HepG2 (cell line): ENCODE data around the gene RUNX2. TPM values are rescaled to one million over a fixed set of nuclear protein-coding genes. Genes with fewer than 3 reads are reported as not detected.

Experiments used
- ATAC-seq: fragments of 200-7000 bp; cut with Tn5 transposase; 3 replicates; pipeline ENCODE4 v1.9.1; 2020; ENCODE audit warnings: mild to moderate bottlenecking, moderate library complexity
- BruUV-seq: library from RNA; stranded (reverse); fragments of 400-500 nt; replicated peaks from 2 replicates; lab custom pipeline; 2021; lab: Mats Ljungman, UMichigan
- CTCF ChIA-PET: fragments of 300-600 bp; formaldehyde crosslinking; extraction: SDS; loops from one replicate; lab custom pipeline; 2021; ENCODE audit warnings: low total read pairs, inconsistent platforms, low intra/inter-chr PET ratio; lab: Yijun Ruan, JAX
- POLR2A ChIA-PET: fragments of 350-600 bp; sonication (Branson Sonifier 250); formaldehyde crosslinking; loops from one replicate; lab custom pipeline; 2020; ENCODE audit warnings: antibody characterized with exemption, inconsistent platforms; lab: Yijun Ruan, JAX
- DNase-seq: peaks from one replicate; pipeline ENCODE4 v3.0.0-alpha.2; 2015; ENCODE audit warnings: low spot score
- FAIRE-seq: peaks from 3 replicates; lab custom pipeline; 2011; peaks lifted over from hg19 to GRCh38; lab: Jason Lieb, UNC
- H2AFZ ChIP-seq: one replicate; pipeline ENCODE4 v1.6.1; 2011; ENCODE audit warnings: low read length, inconsistent platforms
- H3K27ac ChIP-seq: fragments of 300-600 bp; 3 replicates; pipeline ENCODE4 v1.8.0; 2011; ENCODE audit warnings: mixed run types, mild to moderate bottlenecking, mixed read lengths, low read length, inconsistent platforms; ENCODE audit not compliant: insufficient read depth; ENCODE audit errors: extremely low read length
- H3K27me3 ChIP-seq, 2 experiments: fragments of 200-600 bp in 1 of 2; 2 replicates in 1 of 2; 3 replicates in 1 of 2; pipeline versions ENCODE4 v1.6.0 to v1.8.0; 2011; ENCODE audit warnings: low read length in 2 of 2, mild to moderate bottlenecking in 2 of 2, moderate library complexity in 2 of 2, inconsistent platforms in 1 of 2; ENCODE audit not compliant: insufficient read depth in 2 of 2, control insufficient read depth in 1 of 2
- H3K36me3 ChIP-seq, 2 experiments: fragments of 200-600 bp in 1 of 2; replicated peaks in 1 of 2; 2 replicates in 1 of 2; 3 replicates in 1 of 2; pipeline versions ENCODE4 v1.5.1 to v1.8.0; 2011; ENCODE audit warnings: low read length in 2 of 2, inconsistent platforms in 1 of 2; ENCODE audit not compliant: insufficient read depth in 2 of 2, control insufficient read depth in 1 of 2
- H3K4me1 ChIP-seq: 2 replicates; pipeline ENCODE4 v1.5.1; 2012; ENCODE audit warnings: low read length, inconsistent platforms; ENCODE audit not compliant: insufficient read depth
- H3K4me2 ChIP-seq: 2 replicates; pipeline ENCODE4 v1.6.0; 2011; ENCODE audit warnings: low read depth, low read length, inconsistent platforms
- H3K4me3 ChIP-seq, 3 experiments: fragments of 200-600 bp in 1 of 3; sonication (generic), shearing (Covaris generic) in 1 of 3; replicated peaks in 1 of 3; 2 replicates each; pipeline ENCODE4 v1.5.1; 2011 to 2016; ENCODE audit warnings: low read length in 3 of 3, inconsistent platforms in 2 of 3, low read depth in 2 of 3, mild to moderate bottlenecking in 2 of 3, control low read depth in 1 of 3, mixed read lengths in 1 of 3; ENCODE audit not compliant: insufficient read depth in 1 of 3
- H3K79me2 ChIP-seq: one replicate; pipeline ENCODE4 v1.6.1; 2011; ENCODE audit warnings: low read length, inconsistent platforms; ENCODE audit not compliant: insufficient read depth
- H3K9ac ChIP-seq: 2 replicates; pipeline ENCODE4 v1.6.0; 2011; ENCODE audit warnings: mild to moderate bottlenecking, low read depth, low read length, inconsistent platforms; ENCODE audit not compliant: insufficient read depth
- H3K9me3 ChIP-seq: 2 replicates; pipeline ENCODE4 v1.5.1; 2012; ENCODE audit warnings: mild to moderate bottlenecking, low read length
- H4K20me1 ChIP-seq: 2 replicates; pipeline ENCODE4 v1.6.0; 2011; ENCODE audit warnings: inconsistent platforms, mild to moderate bottlenecking, low read length, moderate library complexity; ENCODE audit not compliant: insufficient read depth
- HDAC2 ChIP-seq: sonication (generic); formaldehyde crosslinking; IDR thresholded peaks from 2 replicates; pipeline ENCODE4 v1.4.0; 2020; ENCODE audit warnings: missing genetic modification reagents
- HHEX ChIP-seq: IDR thresholded peaks from 2 replicates; pipeline ENCODE4 v1.6.1; 2016; ENCODE audit warnings: control low read depth
- HOXA9 ChIP-seq: sonication (generic); formaldehyde crosslinking; IDR thresholded peaks from 2 replicates; pipeline ENCODE4 v1.8.1; 2022; ENCODE audit warnings: missing genetic modification reagents, mild to moderate bottlenecking, moderate library complexity, borderline replicate concordance
- HOXD1 ChIP-seq: sonication (generic); formaldehyde crosslinking; IDR thresholded peaks from 2 replicates; pipeline ENCODE4 v1.5.0; 2020; ENCODE audit warnings: missing genetic modification reagents
- KDM6A ChIP-seq: IDR thresholded peaks from 2 replicates; pipeline ENCODE4 v1.6.1; 2016; ENCODE audit warnings: low read depth
- MTA3 ChIP-seq: sonication (generic); formaldehyde crosslinking; IDR thresholded peaks from 2 replicates; pipeline ENCODE4 v1.4.0; 2020; ENCODE audit warnings: missing genetic modification reagents
- PAF1 ChIP-seq: IDR thresholded peaks from 2 replicates; pipeline ENCODE4 v1.6.1; 2016; ENCODE audit warnings: missing genetic modification reagents, missing compliant biosample characterization
- SALL1 ChIP-seq: sonication (generic); formaldehyde crosslinking; IDR thresholded peaks from 2 replicates; pipeline ENCODE4 v1.8.0; 2022; ENCODE audit warnings: mild to moderate bottlenecking, missing genetic modification reagents
- SIN3B ChIP-seq: fragments of 150-350 bp; IDR thresholded peaks from 2 replicates; pipeline ENCODE4 v1.6.1; 2014; ENCODE audit warnings: low read length
- SOX13 ChIP-seq, 3 experiments: fragments of 450-650 bp in 1 of 3; sonication (generic) in 1 of 3; formaldehyde crosslinking in 1 of 3; IDR thresholded peaks in 2 of 3; conservative IDR thresholded peaks in 1 of 3; 2 replicates each; pipeline versions ENCODE4 v1.5.0 to v1.6.1; 2016 to 2020; ENCODE audit warnings: antibody characterized with exemption in 1 of 3, mild to moderate bottlenecking in 1 of 3, missing compliant biosample characterization in 1 of 3, missing genetic modification reagents in 1 of 3, moderate library complexity in 1 of 3
- TOE1 ChIP-seq: sonication (generic); formaldehyde crosslinking; IDR thresholded peaks from 2 replicates; pipeline ENCODE4 v1.4.0; 2020; ENCODE audit warnings: mild to moderate bottlenecking, missing genetic modification reagents
- ZBTB1 ChIP-seq: sonication (generic); formaldehyde crosslinking; IDR thresholded peaks from 2 replicates; pipeline ENCODE4 v1.4.0; 2020; ENCODE audit warnings: missing genetic modification reagents, borderline replicate concordance
- ZNF543 ChIP-seq: sonication (generic); formaldehyde crosslinking; IDR thresholded peaks from 2 replicates; pipeline ENCODE4 v1.4.0; 2020; ENCODE audit warnings: mild to moderate bottlenecking, missing genetic modification reagents
- ZNF577 ChIP-seq: sonication (generic); formaldehyde crosslinking; IDR thresholded peaks from 2 replicates; pipeline ENCODE4 v1.4.0; 2020; ENCODE audit warnings: mild to moderate bottlenecking, low read depth, missing genetic modification reagents, borderline replicate concordance
- ZNF615 ChIP-seq: sonication (generic); formaldehyde crosslinking; IDR thresholded peaks from 2 replicates; pipeline ENCODE4 v1.5.0; 2020; ENCODE audit warnings: mild to moderate bottlenecking, missing genetic modification reagents, borderline replicate concordance
- WGBS: methylation state at CpG from one replicate; pipeline ENCODE4 v1.1.6; 2017; ENCODE audit warnings: low lambda C conversion rate; 5-methylcytosine and 5-hydroxymethylcytosine counted together
- in situ Hi-C: cut with HindIII; loops from 2 replicates; pipeline ENCODE4 v1.10.0; 2017; ENCODE audit warnings: low pct_unique_long_range_greater_than_20kb; ENCODE audit not compliant: extremely low pct_ligation_motif_present
- intact Hi-C: fragments of 100-400 bp; cut with micrococcal nuclease; formaldehyde crosslinking; loops from one replicate; pipeline ENCODE4 v1.10.0; 2022; ENCODE audit not compliant: unreplicated experiment
- polyA plus RNA-seq, 8 experiments: library from polyadenylated mRNA; depleted of rRNA in 3 of 8; stranded (reverse) in 7 of 8; unstranded in 1 of 8; fragments of >200 nt; fragmentation: Illumina TruSeq in 4 of 8; extraction: Trizol in 4 of 8; gene quantifications; 2 replicates each; pipeline versions ENCODE4 v1.2.1 to v1.2.3, GENCODE V29; 2011 to 2016; ENCODE audit warnings: low read depth in 4 of 8, missing spikeins in 1 of 8, mixed read lengths in 1 of 8; ENCODE audit not compliant: insufficient read depth in 1 of 8
- total RNA-seq, 5 experiments: library from RNA; depleted of rRNA; stranded (reverse); fragments of >200 nt; fragmentation: Illumina TruSeq; extraction: Trizol; gene quantifications; 2 replicates each; pipeline ENCODE4 v1.2.3, GENCODE V29; 2016; ENCODE audit warnings: low read depth in 1 of 5
- TF ChIP-seq, protein P1 (sequence below): sonication (generic); formaldehyde crosslinking; IDR thresholded peaks from 2 replicates; pipeline ENCODE4 v1.5.0; 2020; ENCODE audit warnings: mild to moderate bottlenecking, missing genetic modification reagents
- TF ChIP-seq, protein P2 (sequence below): sonication (generic); formaldehyde crosslinking; IDR thresholded peaks from 2 replicates; pipeline ENCODE4 v1.8.0; 2022; ENCODE audit warnings: mild to moderate bottlenecking, missing genetic modification reagents, moderate library complexity

Gene RUNX2
- total and polyA plus RNA-seq, 2 of the 13 experiments (the other 11 are each of a cell fraction or from before 2014, with no cell fraction given), result not detected

DNA sequence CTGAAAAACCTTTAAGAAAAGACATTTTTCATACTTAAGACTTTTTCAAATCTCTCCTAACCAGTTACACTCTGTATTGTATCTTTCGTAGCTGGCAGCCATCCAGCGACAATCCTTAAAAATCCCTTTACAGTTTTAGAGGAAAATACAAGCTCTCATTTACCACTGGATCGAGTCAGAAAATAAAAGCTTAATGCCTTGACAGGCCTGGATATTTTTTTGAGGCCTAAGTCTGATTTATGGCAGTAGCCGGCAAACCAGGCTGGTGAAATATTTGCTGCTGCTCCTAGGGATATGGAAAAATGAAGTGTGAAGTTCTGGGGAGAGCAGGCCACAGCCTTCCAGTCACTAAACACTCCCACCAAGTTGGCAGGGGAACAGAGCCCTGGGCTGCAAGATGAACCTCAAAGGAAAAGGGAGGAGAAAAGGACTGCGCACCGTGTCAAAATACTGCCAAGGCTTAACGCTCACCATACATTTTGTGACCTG, 262.6 kb downstream of the RUNX2 start:
- FAIRE-seq (no peak), DNase-seq (no peak), ATAC-seq (no peak)
- no peaks in the 10 kb centered on the region for H3K79me2 ChIP-seq
- H3K36me3 ChIP-seq, result no peaks in the 10 kb centered on the region
- POLR2A ChIA-PET, result no interaction called here
- TF ChIP-seq ZNF615 (no peak), SOX13 (IDR thresholded peaks at IDR 0.05) (no peak), SOX13 (CRISPR knock-in tag; conservative IDR thresholded peaks at IDR 0.05 in 1 of 2, IDR thresholded peaks at IDR 0.05 in 1 of 2) (no peak), SIN3B (no peak)
- no peaks in the 10 kb centered on the region for H4K20me1 ChIP-seq
- H3K4me1 ChIP-seq, result no peaks in the 10 kb centered on the region
- no peak overlapping the region for H3K27ac ChIP-seq
- intact Hi-C loops (no loop called here), in situ Hi-C loops (no loop called here)
- no peak overlapping the region for H2AFZ ChIP-seq
- H3K9me3 ChIP-seq, result no peaks in the 10 kb centered on the region
- H3K9ac ChIP-seq, result no peak overlapping the region
- BruUV-seq, result no TSS peak
- no peak overlapping the region for H3K4me2 ChIP-seq
- WGBS, result 61% methylated on average over 7 of the region's 7 CpGs
- H3K4me3 ChIP-seq, result no peak overlapping the region
- no peaks in the 10 kb centered on the region; a peak in 2 of 5 replicates for H3K27me3 ChIP-seq
- CTCF ChIA-PET, result no interaction called here

DNA sequence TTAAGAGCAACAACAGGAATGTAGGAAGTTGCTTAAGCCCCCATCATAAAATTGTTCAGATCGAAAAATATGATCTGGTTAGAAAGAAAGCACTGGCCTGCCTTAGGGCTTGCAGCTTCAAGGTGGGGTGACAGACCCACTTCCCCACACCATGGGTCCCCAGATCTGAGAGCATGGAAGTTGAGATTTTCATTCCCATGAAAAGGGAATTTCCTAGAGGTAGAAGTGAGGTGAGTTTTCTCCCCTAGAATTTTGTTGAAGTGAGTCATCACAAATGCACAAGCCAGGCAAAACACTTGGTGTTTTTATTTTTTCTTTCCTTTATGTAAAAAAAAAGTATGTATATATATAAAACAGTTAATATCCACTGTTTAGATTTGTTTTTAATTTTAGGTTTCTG, 263.2 kb downstream of the RUNX2 start:
- Histone ChIP-seq H3K4me2 (no peak overlapping the region), H3K4me1 (no peaks in the 10 kb centered on the region), H3K9me3 (no peaks in the 10 kb centered on the region), H3K4me3 (no peak overlapping the region), H2AFZ (no peak overlapping the region), H3K9ac (no peak overlapping the region), H4K20me1 (no peaks in the 10 kb centered on the region), H3K79me2 (no peaks in the 10 kb centered on the region), H3K36me3 (no peaks in the 10 kb centered on the region), H3K27me3 (no peaks in the 10 kb centered on the region; a peak in 2 of 5 replicates), H3K27ac (no peak overlapping the region)
- no peak for ATAC-seq
- BruUV-seq, result no TSS peak
- DNase-seq, result no peak
- POLR2A ChIA-PET, result no interaction called here
- in situ Hi-C loops (no loop called here), intact Hi-C loops (no loop called here)
- FAIRE-seq, result no peak
- CTCF ChIA-PET, result no interaction called here
- 0% methylated on average over 1 of the region's 1 CpG for WGBS
- TF ChIP-seq, protein P1, sequence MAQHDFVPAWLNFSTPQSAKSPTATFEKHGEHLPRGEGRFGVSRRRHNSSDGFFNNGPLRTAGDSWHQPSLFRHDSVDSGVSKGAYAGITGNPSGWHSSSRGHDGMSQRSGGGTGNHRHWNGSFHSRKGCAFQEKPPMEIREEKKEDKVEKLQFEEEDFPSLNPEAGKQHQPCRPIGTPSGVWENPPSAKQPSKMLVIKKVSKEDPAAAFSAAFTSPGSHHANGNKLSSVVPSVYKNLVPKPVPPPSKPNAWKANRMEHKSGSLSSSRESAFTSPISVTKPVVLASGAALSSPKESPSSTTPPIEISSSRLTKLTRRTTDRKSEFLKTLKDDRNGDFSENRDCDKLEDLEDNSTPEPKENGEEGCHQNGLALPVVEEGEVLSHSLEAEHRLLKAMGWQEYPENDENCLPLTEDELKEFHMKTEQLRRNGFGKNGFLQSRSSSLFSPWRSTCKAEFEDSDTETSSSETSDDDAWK (CRISPR knock-in tag), result no peak
- TF ChIP-seq, protein P2, sequence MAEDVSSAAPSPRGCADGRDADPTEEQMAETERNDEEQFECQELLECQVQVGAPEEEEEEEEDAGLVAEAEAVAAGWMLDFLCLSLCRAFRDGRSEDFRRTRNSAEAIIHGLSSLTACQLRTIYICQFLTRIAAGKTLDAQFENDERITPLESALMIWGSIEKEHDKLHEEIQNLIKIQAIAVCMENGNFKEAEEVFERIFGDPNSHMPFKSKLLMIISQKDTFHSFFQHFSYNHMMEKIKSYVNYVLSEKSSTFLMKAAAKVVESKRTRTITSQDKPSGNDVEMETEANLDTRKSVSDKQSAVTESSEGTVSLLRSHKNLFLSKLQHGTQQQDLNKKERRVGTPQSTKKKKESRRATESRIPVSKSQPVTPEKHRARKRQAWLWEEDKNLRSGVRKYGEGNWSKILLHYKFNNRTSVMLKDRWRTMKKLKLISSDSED (CRISPR knock-in tag), result no peak
- no peak for TF ChIP-seq ZNF615
- TF ChIP-seq SALL1, result no peak
- TF ChIP-seq KDM6A (CRISPR knock-in tag), result no peak
- no peak for TF ChIP-seq HHEX
- TF ChIP-seq PAF1 (CRISPR knock-in tag), result no peak
- TF ChIP-seq ZNF543, result no peak
- no peak for TF ChIP-seq ZBTB1
- no peak for TF ChIP-seq ZNF577 (CRISPR knock-in tag)
- TF ChIP-seq HOXD1 (CRISPR knock-in tag), result no peak
- no peak for TF ChIP-seq MTA3 (CRISPR knock-in tag)
- TF ChIP-seq TOE1 (CRISPR knock-in tag), result no peak
- no peak for TF ChIP-seq HDAC2 (CRISPR knock-in tag)
- TF ChIP-seq HOXA9 (CRISPR knock-in tag), result no peak
